Trophoblast cell (in vitro differentiated cells and primary cell): ENCODE data around the gene ALG1.

Experiments used
- DNase-seq, 2 donors: peaks; one replicate each; pipeline ENCODE4 v3.0.0-alpha.2; 2016
- H2AFZ ChIP-seq: 2 replicates; pipeline ENCODE4 v1.6.1; 2013; ENCODE audit warnings: low read length, moderate library complexity, mild to moderate bottlenecking; ENCODE audit not compliant: insufficient read depth, poor library complexity
- H2AK5ac ChIP-seq: 2 replicates; pipeline ENCODE4 v1.6.1; 2013; ENCODE audit warnings: mild to moderate bottlenecking, low read length
- H2BK120ac ChIP-seq: 2 replicates; pipeline ENCODE4 v1.6.1; 2013; ENCODE audit warnings: low read length, mild to moderate bottlenecking, moderate library complexity; ENCODE audit not compliant: insufficient read depth, poor library complexity
- H2BK12ac ChIP-seq: 2 replicates; pipeline ENCODE4 v1.6.1; 2013; ENCODE audit warnings: mild to moderate bottlenecking, low read length, moderate library complexity
- H2BK5ac ChIP-seq: 2 replicates; pipeline ENCODE4 v1.6.1; 2013; ENCODE audit warnings: low read length, low read depth, moderate library complexity, mild to moderate bottlenecking; ENCODE audit not compliant: poor library complexity
- H3K14ac ChIP-seq: 2 replicates; pipeline ENCODE4 v1.6.1; 2013; ENCODE audit warnings: mild to moderate bottlenecking, low read length
- H3K18ac ChIP-seq: 2 replicates; pipeline ENCODE4 v1.6.1; 2013; ENCODE audit warnings: mild to moderate bottlenecking, low read length
- H3K23ac ChIP-seq: 2 replicates; pipeline ENCODE4 v1.6.1; 2013; ENCODE audit warnings: low read length
- H3K27ac ChIP-seq: 2 replicates; pipeline ENCODE4 v1.5.1; 2013; ENCODE audit warnings: low read depth, mild to moderate bottlenecking, inconsistent platforms, low read length, moderate library complexity
- H3K27me3 ChIP-seq: 2 replicates; pipeline ENCODE4 v1.6.1; 2013; ENCODE audit warnings: inconsistent platforms, mild to moderate bottlenecking, low read length, moderate library complexity; ENCODE audit not compliant: insufficient read depth
- H3K36me3 ChIP-seq, 2 experiments: 1 replicate in 1 of 2; 2 replicates in 1 of 2; pipeline ENCODE4 v1.6.1; 2013; ENCODE audit warnings: low read length in 2 of 2, mild to moderate bottlenecking in 2 of 2, moderate library complexity in 1 of 2; ENCODE audit not compliant: insufficient read depth in 2 of 2, control insufficient read depth in 1 of 2
- H3K4ac ChIP-seq: 2 replicates; pipeline ENCODE4 v1.6.1; 2013; ENCODE audit warnings: low read depth, mild to moderate bottlenecking, low read length, moderate library complexity
- H3K4me1 ChIP-seq, 2 experiments: 1 replicate in 1 of 2; 2 replicates in 1 of 2; pipeline ENCODE4 v1.6.1; 2013; ENCODE audit warnings: low read length in 2 of 2, mild to moderate bottlenecking in 2 of 2, moderate library complexity in 1 of 2; ENCODE audit not compliant: insufficient read depth in 2 of 2, control insufficient read depth in 1 of 2
- H3K4me2 ChIP-seq: 2 replicates; pipeline ENCODE4 v1.6.1; 2013; ENCODE audit warnings: inconsistent platforms, mild to moderate bottlenecking, low read length, moderate library complexity
- H3K4me3 ChIP-seq: 2 replicates; pipeline ENCODE4 v1.5.1; 2013; ENCODE audit warnings: mild to moderate bottlenecking, low read depth, low read length, inconsistent platforms
- H3K79me1 ChIP-seq: one replicate; pipeline ENCODE4 v1.6.1; 2013; ENCODE audit warnings: low read length
- H3K79me2 ChIP-seq: 2 replicates; pipeline ENCODE4 v1.6.1; 2013; ENCODE audit warnings: low read length, mild to moderate bottlenecking; ENCODE audit not compliant: control insufficient read depth, insufficient read depth, poor library complexity
- H3K9ac ChIP-seq: 2 replicates; pipeline ENCODE4 v1.6.1; 2013; ENCODE audit warnings: mild to moderate bottlenecking, low read length
- H3K9me3 ChIP-seq: 2 replicates; pipeline ENCODE4 v1.6.1; 2013; ENCODE audit warnings: low read depth, mild to moderate bottlenecking, control low read depth, inconsistent platforms, low read length; ENCODE audit not compliant: insufficient read depth
- H4K12ac ChIP-seq: 2 replicates; pipeline ENCODE4 v1.6.1; 2013; ENCODE audit warnings: low read depth, mild to moderate bottlenecking, low read length, moderate library complexity
- H4K8ac ChIP-seq: 2 replicates; pipeline ENCODE4 v1.6.1; 2013; ENCODE audit warnings: low read depth, mild to moderate bottlenecking, low read length, moderate library complexity
- H4K91ac ChIP-seq: one replicate; pipeline ENCODE4 v1.6.1; 2013; ENCODE audit warnings: low read depth, mild to moderate bottlenecking, low read length, moderate library complexity
- WGBS: extraction: QIAGEN DNeasy Blood & Tissue Kit; methylation state at CpG from one replicate; pipeline ENCODE4 v1.1.7; 2013; ENCODE audit warnings: missing lambda C conversion rate; ENCODE audit not compliant: insufficient read length, insufficient coverage; ENCODE audit errors: extremely low coverage; 5-methylcytosine and 5-hydroxymethylcytosine counted together

Gene ALG1

DNA sequence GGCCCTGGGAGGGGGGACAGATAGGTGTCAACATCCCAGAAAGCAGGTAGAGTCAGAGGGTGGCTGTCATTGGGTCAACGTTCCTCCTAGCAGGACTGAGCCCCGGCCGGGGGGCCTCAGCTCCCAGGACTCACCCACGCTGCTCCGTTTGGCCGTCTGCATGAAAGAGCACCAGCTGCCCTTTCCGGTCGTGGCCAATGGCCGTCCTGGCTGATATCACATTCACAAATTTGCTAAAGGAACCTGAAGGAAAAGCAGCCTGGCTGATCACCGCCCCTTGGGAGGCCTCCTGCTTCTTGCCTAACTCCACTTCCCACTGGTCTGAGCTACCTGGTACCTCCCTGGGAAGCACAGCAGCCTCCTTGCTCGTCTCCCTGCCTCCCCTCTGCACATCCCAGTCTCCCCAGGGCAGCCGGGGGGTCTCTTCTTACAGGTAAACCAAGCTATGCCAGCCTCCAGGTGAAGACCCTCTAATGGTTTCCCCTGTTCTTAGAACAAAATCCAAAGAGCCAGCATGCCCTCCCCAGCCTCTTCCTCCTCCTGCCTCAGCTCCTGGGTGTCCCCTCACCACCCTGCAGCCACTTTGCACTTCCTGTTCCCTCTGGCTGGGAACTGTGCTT is 41.3 kb upstream of the ALG1 start:
- H2AFZ ChIP-seq: no peak overlapping the region
- no peak overlapping the region for H4K8ac ChIP-seq
- no peak overlapping the region for H3K27ac ChIP-seq
- peaks cover 1% of the 10 kb centered on the region for H3K9me3 ChIP-seq
- no peak overlapping the region for H2BK5ac ChIP-seq
- H3K9ac ChIP-seq: no peak overlapping the region
- peaks cover 5 to 7% of the 10 kb centered on the region in 2 experiments for H3K4me1 ChIP-seq
- no peak overlapping the region for H2AK5ac ChIP-seq
- no peak for DNase-seq
- no peak overlapping the region for H4K91ac ChIP-seq
- H3K79me1 ChIP-seq: peaks cover 5% of the 10 kb centered on the region
- no peak overlapping the region for H4K12ac ChIP-seq
- H3K36me3 ChIP-seq: peaks cover 2 to 6% of the 10 kb centered on the region in 2 experiments
- H3K14ac ChIP-seq: no peak overlapping the region
- H3K4me2 ChIP-seq: no peak overlapping the region
- no peak overlapping the region for H3K4ac ChIP-seq
- H3K4me3 ChIP-seq: no peak overlapping the region
- H2BK120ac ChIP-seq: no peak overlapping the region
- H3K27me3 ChIP-seq: no peaks in the 10 kb centered on the region
- no peak overlapping the region for H2BK12ac ChIP-seq
- no CpG with 5 or more reads among the region's 12 CpGs for WGBS
- no peak overlapping the region for H3K18ac ChIP-seq
- peaks cover 7% of the 10 kb centered on the region for H3K79me2 ChIP-seq
- H3K23ac ChIP-seq: no peak overlapping the region

DNA sequence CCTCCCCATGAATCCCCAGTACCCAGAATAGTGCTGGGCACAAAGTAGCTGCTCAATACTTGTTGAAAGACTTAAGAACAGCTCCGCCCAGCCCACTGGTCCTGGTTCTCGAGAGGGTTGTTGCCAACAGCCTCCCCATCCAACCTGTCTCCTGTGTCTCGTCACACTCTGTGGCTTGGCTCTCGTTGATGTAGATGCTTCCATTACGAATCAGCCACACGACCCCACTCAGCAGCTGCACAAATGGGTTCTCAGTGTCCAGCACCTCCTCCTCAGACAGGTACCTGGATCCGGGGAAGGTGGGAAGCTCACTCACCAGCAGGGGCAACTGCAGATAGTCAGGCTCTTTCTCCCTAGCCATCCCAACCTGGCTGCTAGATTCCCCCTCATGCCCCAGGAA is 40.0 kb upstream of the ALG1 start:
- H3K4me3 ChIP-seq: no peak overlapping the region
- no peak overlapping the region for H2AK5ac ChIP-seq
- WGBS: no CpG with 5 or more reads among the region's 7 CpGs
- peak overlapping the region; percentile 23 for H3K9ac ChIP-seq
- H3K9me3 ChIP-seq: peaks cover 1% of the 10 kb centered on the region
- no peak overlapping the region for H4K91ac ChIP-seq
- H2BK120ac ChIP-seq: no peak overlapping the region
- H2BK5ac ChIP-seq: no peak overlapping the region
- H3K18ac ChIP-seq: no peak overlapping the region
- peaks cover 5% of the 10 kb centered on the region for H3K79me1 ChIP-seq
- no peak overlapping the region for H3K27ac ChIP-seq
- H4K8ac ChIP-seq: no peak overlapping the region
- H3K79me2 ChIP-seq: peaks cover 7% of the 10 kb centered on the region
- H2AFZ ChIP-seq: no peak overlapping the region
- no peak for DNase-seq
- H3K23ac ChIP-seq: no peak overlapping the region
- H3K4me2 ChIP-seq: no peak overlapping the region
- H3K36me3 ChIP-seq: peaks cover 2 to 6% of the 10 kb centered on the region in 2 experiments
- no peak overlapping the region for H4K12ac ChIP-seq
- peaks cover 5 to 7% of the 10 kb centered on the region in 2 experiments for H3K4me1 ChIP-seq
- H3K27me3 ChIP-seq: no peaks in the 10 kb centered on the region
- no peak overlapping the region for H3K4ac ChIP-seq
- no peak overlapping the region for H2BK12ac ChIP-seq
- H3K14ac ChIP-seq: no peak overlapping the region

DNA sequence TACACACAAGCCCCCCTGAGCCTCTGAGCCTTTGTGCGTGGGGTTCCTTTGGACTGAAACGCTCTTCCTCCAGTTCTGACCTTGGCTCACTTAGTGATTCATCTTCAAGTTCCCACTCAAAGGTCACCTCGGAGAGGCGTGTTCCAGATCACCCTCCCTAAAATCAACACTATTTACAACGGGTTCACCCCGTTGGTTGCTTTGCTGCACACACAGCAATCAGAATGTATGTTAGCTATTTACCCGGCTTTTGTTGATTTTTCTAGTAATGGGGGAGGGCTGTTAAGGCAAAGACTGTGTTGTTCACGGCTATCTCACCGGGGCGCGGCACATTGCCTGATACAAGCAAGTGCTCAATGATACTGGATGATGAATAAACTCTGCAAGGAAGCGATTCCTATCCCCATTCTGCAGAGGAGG is 38.9 kb upstream of the ALG1 start:
- no peak overlapping the region for H2BK12ac ChIP-seq
- peak overlapping the region; percentile 91 for H3K4me2 ChIP-seq
- no peak overlapping the region for H3K23ac ChIP-seq
- H3K4ac ChIP-seq: no peak overlapping the region
- H4K8ac ChIP-seq: peak overlapping the region; percentile 97
- peak overlapping the region; percentile 76 for H3K4me3 ChIP-seq
- H2AFZ ChIP-seq: peak overlapping the region; percentile 95
- peaks cover 5% of the 10 kb centered on the region for H3K79me1 ChIP-seq
- no peak overlapping the region for H3K27ac ChIP-seq
- H3K27me3 ChIP-seq: no peaks in the 10 kb centered on the region
- H3K18ac ChIP-seq: no peak overlapping the region
- peak overlapping the region; percentile 44 for H3K9ac ChIP-seq
- peak overlapping the region; percentile 34 for H2BK120ac ChIP-seq
- no peak overlapping the region for H4K12ac ChIP-seq
- H2BK5ac ChIP-seq: no peak overlapping the region
- peak overlapping the region; percentile 25 for H3K14ac ChIP-seq
- peaks cover 2% of the 10 kb centered on the region in 2 experiments for H3K36me3 ChIP-seq
- peak overlapping the region; percentile 46 for H4K91ac ChIP-seq
- no peak overlapping the region for H2AK5ac ChIP-seq
- peaks cover 7% of the 10 kb centered on the region for H3K79me2 ChIP-seq
- no peaks in the 10 kb centered on the region for H3K9me3 ChIP-seq
- WGBS: no CpG with 5 or more reads among the region's 12 CpGs
- H3K4me1 ChIP-seq: peaks cover 5 to 7% of the 10 kb centered on the region in 2 experiments
- DNase-seq: no peak

DNA sequence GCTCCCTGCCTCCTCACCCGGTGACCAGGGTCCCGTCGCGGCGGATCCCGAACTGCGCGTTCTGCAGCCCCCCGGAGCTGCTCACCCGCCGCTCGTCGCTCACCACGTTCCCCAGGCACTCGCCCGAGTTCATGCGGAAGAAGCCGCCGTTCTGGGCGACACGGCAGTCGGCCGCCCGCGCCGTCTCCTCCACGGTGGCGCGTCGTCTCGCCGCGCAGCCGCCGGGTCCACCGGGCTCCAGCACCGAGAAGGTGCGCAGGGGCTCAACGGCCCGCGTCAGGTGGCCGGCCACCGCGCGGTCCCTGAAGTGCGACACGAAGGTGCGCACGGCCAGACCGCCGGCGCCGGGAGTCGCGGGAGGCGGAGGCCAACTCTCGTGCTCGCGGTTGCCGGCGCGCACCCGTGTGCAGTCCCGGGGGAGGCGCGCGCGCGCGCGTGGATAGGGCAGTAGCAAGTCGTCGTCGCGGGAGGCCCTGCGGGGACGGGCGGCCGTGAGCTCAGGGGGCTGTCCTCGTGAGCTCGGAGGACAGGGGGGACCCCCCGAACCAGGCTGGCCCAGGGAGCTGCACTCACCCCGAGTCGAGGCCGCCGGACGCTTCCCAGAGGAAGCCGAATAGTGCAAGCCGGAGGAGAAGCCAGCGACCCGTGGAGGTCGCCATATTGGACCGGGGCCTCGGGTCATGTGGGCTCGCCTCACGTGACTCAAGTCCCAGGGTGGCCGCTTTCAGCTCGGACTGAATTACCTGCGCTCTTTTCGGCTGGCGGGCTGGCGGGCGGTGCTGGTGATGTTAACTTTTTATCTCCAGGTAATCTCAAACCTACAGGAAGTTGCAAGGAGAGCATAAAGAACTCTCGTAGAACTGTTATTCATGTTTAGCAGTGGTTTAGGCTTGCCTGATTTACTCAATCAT is 38.1 kb upstream of the ALG1 start, which contains the start of gene NAGPA:
TSS of gene NAGPA (minus strand) at position 680 of the 911 bp plus-strand sequence. CDS start at position 659, 21 bp downstream.
- Histone ChIP-seq H3K4me3 (peak within 1 kb of the TSS; percentile 76), H3K23ac (no peak within 1 kb of the TSS), H2AK5ac (no peak within 1 kb of the TSS), H3K4me2 (peak within 1 kb of the TSS; percentile 91), H4K8ac (peak within 1 kb of the TSS; percentile 97), H3K36me3 (peaks cover 0 to 2% of the 10 kb centered on the region in 2 experiments), H3K14ac (peak within 1 kb of the TSS; percentile 25), H3K4ac (no peak within 1 kb of the TSS), H3K27ac (no peak within 1 kb of the TSS), H2BK5ac (no peak within 1 kb of the TSS), H3K27me3 (no peaks in the 10 kb centered on the region), H2AFZ (peak within 1 kb of the TSS; percentile 95), H3K79me2 (peaks cover 7% of the 10 kb centered on the region), H2BK12ac (no peak within 1 kb of the TSS), H3K4me1 (peaks cover 5 to 7% of the 10 kb centered on the region in 2 experiments), H3K18ac (peak within 1 kb of the TSS; percentile 26), H2BK120ac (peak within 1 kb of the TSS; percentile 34), H3K9me3 (no peaks in the 10 kb centered on the region), H3K9ac (peak within 1 kb of the TSS; percentile 44), H3K79me1 (peaks cover 5% of the 10 kb centered on the region), H4K12ac (peak within 1 kb of the TSS; percentile 71), H4K91ac (peak within 1 kb of the TSS; percentile 46)
- no CpG with 5 or more reads among the region's 104 CpGs for WGBS
- DNase-seq: peak; percentile 77 to 84
